ENCODE results near the gene C1QTNF6. TPM values are rescaled to one million over a fixed set of nuclear protein-coding genes. Genes with fewer than 3 reads are reported as not detected.

C1QTNF6 gene
- total and polyA plus RNA-seq, 2 of the 8 experiments (the other 6 are each of a cell fraction or from before 2014, with no cell fraction given), result 3.1 to 6.5 TPM

GRCh38 chr22:37229805-37230672 is 42.0 kb upstream of the C1QTNF6 start (continued):
- TF ChIP-seq EP300 (IDR thresholded peaks at IDR 0.05; ENCODE audit: borderline replicate concordance in 1 of 2, low read depth in 2 of 2, low read length in 2 of 2), result no peak
- TF ChIP-seq JUND (IDR thresholded peaks at IDR 0.05; ENCODE audit: low read length), result no peak
- TF ChIP-seq CTCF (IDR thresholded peaks at IDR 0.05; ENCODE audit: control extremely low read depth in 1 of 3, insufficient read depth in 1 of 3, low read depth in 1 of 3, low read length in 3 of 3), result no peak
- no peak for TF ChIP-seq HDAC6 (IDR thresholded peaks at IDR 0.05; ENCODE audit: low read depth, low read length)
- no peak for TF ChIP-seq TBP (IDR thresholded peaks at IDR 0.05; ENCODE audit: low read depth, low read length)
- TF ChIP-seq ZNF274 (IDR thresholded peaks at IDR 0.05; ENCODE audit: borderline replicate concordance, extremely low read depth, low read length), result no peak

Data from H1 (cell line).